ENCODE measurements around the gene TLK1. TPM values are rescaled to one million over a fixed set of nuclear protein-coding genes. Genes with fewer than 3 reads are reported as not detected.

The TLK1 gene
- total and polyA plus RNA-seq, 9 of the 15 experiments (the other 6 are each of a cell fraction or from before 2014, with no cell fraction given), result 20.2 to 101 (median 40.5) TPM

DNA sequence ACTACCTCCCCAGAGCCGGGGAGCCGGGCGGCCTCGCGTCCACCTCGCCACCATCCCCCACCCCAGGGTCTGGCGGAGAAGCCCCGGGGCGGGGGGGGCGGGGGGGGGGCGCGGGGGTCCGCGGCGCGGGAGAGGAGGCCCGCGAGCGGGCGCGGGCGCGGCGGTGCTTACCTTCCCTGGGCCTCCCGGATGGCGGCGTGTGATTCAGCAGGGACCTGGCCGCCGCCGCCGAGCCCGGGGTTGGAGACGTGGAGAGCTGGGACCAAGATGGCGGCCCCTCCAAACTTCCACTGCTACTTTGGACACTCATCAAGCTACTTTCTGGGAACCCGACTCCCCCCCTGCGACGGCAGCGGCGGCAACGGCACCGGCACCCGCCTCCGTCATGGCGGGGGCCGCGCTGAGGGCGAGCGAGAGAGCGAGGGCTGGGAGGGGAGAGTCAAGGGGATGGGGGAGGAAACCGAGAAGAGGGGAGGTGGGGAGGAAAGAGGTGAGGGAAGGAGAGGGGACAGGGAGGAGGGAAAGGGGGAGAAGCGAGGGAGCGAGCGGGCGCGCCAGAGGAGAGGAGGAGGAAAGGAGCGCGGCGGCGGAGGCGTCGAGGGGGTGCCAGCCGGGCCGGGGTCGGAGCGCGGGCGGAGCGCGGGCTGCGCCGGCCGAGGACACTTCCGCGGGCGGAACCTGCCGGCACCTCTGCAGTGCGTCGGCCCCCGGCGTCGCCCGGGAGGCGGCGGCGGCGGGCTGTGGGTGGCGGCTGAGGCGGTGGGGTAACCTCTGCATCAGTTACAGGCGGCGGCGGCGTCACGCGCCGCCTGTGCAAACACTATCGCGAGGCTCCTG, at the start of gene TLK1 (continued):
- TF ChIP-seq, protein P1, sequence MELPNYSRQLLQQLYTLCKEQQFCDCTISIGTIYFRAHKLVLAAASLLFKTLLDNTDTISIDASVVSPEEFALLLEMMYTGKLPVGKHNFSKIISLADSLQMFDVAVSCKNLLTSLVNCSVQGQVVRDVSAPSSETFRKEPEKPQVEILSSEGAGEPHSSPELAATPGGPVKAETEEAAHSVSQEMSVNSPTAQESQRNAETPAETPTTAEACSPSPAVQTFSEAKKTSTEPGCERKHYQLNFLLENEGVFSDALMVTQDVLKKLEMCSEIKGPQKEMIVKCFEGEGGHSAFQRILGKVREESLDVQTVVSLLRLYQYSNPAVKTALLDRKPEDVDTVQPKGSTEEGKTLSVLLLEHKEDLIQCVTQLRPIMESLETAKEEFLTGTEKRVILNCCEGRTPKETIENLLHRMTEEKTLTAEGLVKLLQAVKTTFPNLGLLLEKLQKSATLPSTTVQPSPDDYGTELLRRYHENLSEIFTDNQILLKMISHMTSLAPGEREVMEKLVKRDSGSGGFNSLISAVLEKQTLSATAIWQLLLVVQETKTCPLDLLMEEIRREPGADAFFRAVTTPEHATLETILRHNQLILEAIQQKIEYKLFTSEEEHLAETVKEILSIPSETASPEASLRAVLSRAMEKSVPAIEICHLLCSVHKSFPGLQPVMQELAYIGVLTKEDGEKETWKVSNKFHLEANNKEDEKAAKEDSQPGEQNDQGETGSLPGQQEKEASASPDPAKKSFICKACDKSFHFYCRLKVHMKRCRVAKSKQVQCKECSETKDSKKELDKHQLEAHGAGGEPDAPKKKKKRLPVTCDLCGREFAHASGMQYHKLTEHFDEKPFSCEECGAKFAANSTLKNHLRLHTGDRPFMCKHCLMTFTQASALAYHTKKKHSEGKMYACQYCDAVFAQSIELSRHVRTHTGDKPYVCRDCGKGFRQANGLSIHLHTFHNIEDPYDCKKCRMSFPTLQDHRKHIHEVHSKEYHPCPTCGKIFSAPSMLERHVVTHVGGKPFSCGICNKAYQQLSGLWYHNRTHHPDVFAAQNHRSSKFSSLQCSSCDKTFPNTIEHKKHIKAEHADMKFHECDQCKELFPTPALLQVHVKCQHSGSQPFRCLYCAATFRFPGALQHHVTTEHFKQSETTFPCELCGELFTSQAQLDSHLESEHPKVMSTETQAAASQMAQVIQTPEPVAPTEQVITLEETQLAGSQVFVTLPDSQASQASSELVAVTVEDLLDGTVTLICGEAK (IDR thresholded peaks at IDR 0.05), result peak; percentile 45; the same call in 1 of the 2 replicates
- TF ChIP-seq, protein P1 (CRISPR knock-in tag; IDR thresholded peaks at IDR 0.05), result no peak
- TF ChIP-seq, protein P2, sequence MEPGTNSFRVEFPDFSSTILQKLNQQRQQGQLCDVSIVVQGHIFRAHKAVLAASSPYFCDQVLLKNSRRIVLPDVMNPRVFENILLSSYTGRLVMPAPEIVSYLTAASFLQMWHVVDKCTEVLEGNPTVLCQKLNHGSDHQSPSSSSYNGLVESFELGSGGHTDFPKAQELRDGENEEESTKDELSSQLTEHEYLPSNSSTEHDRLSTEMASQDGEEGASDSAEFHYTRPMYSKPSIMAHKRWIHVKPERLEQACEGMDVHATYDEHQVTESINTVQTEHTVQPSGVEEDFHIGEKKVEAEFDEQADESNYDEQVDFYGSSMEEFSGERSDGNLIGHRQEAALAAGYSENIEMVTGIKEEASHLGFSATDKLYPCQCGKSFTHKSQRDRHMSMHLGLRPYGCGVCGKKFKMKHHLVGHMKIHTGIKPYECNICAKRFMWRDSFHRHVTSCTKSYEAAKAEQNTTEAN (CRISPR knock-in tag; IDR thresholded peaks at IDR 0.05), result no peak
- TF ChIP-seq HDGF (IDR thresholded peaks at IDR 0.05) (no peak), GABPA (tag; conservative IDR thresholded peaks at IDR 0.05; ENCODE audit: low read depth) (peak; percentile 62), KDM5B (IDR thresholded peaks at IDR 0.05; ENCODE audit: insufficient replicate concordance, low read depth, low read length) (no peak), ZFP36 (IDR thresholded peaks at IDR 0.05; ENCODE audit: low read depth, low read length, partially characterized antibody) (no peak)
- TF ChIP-seq, protein P3, sequence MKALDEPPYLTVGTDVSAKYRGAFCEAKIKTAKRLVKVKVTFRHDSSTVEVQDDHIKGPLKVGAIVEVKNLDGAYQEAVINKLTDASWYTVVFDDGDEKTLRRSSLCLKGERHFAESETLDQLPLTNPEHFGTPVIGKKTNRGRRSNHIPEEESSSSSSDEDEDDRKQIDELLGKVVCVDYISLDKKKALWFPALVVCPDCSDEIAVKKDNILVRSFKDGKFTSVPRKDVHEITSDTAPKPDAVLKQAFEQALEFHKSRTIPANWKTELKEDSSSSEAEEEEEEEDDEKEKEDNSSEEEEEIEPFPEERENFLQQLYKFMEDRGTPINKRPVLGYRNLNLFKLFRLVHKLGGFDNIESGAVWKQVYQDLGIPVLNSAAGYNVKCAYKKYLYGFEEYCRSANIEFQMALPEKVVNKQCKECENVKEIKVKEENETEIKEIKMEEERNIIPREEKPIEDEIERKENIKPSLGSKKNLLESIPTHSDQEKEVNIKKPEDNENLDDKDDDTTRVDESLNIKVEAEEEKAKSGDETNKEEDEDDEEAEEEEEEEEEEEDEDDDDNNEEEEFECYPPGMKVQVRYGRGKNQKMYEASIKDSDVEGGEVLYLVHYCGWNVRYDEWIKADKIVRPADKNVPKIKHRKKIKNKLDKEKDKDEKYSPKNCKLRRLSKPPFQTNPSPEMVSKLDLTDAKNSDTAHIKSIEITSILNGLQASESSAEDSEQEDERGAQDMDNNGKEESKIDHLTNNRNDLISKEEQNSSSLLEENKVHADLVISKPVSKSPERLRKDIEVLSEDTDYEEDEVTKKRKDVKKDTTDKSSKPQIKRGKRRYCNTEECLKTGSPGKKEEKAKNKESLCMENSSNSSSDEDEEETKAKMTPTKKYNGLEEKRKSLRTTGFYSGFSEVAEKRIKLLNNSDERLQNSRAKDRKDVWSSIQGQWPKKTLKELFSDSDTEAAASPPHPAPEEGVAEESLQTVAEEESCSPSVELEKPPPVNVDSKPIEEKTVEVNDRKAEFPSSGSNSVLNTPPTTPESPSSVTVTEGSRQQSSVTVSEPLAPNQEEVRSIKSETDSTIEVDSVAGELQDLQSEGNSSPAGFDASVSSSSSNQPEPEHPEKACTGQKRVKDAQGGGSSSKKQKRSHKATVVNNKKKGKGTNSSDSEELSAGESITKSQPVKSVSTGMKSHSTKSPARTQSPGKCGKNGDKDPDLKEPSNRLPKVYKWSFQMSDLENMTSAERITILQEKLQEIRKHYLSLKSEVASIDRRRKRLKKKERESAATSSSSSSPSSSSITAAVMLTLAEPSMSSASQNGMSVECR (CRISPR knock-in tag; IDR thresholded peaks at IDR 0.05), result peak; percentile 56; the same call in 1 of the 2 replicates
- TF ChIP-seq, protein P4, sequence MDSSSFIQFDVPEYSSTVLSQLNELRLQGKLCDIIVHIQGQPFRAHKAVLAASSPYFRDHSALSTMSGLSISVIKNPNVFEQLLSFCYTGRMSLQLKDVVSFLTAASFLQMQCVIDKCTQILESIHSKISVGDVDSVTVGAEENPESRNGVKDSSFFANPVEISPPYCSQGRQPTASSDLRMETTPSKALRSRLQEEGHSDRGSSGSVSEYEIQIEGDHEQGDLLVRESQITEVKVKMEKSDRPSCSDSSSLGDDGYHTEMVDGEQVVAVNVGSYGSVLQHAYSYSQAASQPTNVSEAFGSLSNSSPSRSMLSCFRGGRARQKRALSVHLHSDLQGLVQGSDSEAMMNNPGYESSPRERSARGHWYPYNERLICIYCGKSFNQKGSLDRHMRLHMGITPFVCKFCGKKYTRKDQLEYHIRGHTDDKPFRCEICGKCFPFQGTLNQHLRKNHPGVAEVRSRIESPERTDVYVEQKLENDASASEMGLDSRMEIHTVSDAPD (CRISPR knock-in tag; IDR thresholded peaks at IDR 0.05), result no peak

All from K562 (cell line).